CD4-positive, alpha-beta T cell treated with Interleukin-1 beta for 1 hour (primary cell): ENCODE results near the gene PAIP1.
"Not testable (repeated sequence)": the region's sequence is repeated elsewhere in the genome, so short reads cannot be mapped to it uniquely, and the experiment has no call there.

ENCODE experiments used
- DNase-seq, 2 donors: peaks; one replicate each; pipeline ENCODE4 v3.0.0-alpha.2; 2020 to 2022

Gene PAIP1

GRCh38 chr5:43556857-43557542 lies at the start of gene PAIP1:
Gene PAIP1 (minus strand): TSS chr5:43557077. CDS start chr5:43556846, 231 bp downstream.
- peak; percentile 85 to 86 for DNase-seq

GRCh38 chr5:43606351-43606750 lies 49.5 kb upstream of the PAIP1 start:
- DNase-seq = no peak

DNA sequence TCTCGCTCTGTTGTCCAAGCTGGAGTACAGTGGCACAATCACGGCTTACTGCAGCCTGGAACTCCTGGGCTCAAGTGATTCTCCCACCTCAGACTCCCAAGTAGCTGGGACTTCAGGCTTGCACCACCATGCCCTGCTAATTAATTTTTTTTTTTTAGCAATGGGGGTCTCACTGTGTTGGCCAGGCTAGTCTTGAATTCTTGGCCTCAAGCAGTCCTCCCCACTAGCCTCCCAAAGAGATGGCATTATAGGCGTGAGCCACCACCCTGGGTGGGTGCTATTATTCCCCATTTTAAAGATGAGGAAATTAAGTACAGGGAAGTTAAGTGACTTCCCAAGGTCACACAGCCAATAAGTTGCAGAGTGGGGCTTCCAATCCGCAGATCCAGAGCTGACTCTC lies 47.8 kb upstream of the PAIP1 start:
- DNase-seq = no peak

DNA sequence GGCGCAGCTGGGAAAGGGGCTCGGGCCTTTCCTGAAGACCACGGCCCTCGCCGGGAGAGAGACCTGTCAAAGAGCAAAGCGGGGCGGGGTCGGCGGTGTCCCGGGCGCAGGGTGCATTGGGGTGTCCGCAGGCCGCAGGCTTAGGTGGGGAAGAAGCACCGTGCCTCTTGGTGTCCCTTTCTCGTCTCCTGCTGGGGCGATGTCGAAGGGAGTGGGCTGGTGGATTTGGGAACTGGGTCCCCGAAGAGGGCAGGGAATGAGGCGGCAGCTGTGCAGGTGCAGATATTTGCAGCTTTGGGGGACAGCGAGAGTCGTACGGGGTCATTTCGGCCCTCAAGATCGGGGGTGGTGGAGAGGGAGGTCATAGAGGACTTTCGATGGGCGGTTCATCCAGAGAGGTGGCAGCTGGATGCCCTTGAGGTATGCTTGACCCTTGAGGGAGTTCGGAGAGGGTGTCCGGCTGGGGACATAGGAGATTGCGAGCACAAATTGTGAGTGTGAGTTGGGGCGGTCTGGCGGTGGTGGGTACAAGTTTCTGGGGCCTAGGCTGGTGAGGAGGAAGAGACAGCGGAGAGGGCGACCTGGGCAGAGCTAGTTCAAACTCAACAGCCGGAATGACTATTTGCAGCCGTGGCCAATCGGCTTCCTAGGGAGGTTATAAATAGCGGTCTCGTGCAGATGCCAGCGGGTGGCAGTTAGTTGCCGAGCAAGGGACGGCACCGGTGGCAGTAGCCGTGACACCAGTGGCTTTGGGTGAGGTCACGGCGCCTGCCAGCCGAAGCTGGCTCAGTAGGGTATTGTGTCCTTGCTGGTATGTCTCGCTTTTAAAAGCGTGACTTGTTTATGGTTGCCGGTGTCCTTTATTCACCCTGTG lies 46.7 kb upstream of the PAIP1 start:
- DNase-seq = peak; percentile 78 to 81

DNA sequence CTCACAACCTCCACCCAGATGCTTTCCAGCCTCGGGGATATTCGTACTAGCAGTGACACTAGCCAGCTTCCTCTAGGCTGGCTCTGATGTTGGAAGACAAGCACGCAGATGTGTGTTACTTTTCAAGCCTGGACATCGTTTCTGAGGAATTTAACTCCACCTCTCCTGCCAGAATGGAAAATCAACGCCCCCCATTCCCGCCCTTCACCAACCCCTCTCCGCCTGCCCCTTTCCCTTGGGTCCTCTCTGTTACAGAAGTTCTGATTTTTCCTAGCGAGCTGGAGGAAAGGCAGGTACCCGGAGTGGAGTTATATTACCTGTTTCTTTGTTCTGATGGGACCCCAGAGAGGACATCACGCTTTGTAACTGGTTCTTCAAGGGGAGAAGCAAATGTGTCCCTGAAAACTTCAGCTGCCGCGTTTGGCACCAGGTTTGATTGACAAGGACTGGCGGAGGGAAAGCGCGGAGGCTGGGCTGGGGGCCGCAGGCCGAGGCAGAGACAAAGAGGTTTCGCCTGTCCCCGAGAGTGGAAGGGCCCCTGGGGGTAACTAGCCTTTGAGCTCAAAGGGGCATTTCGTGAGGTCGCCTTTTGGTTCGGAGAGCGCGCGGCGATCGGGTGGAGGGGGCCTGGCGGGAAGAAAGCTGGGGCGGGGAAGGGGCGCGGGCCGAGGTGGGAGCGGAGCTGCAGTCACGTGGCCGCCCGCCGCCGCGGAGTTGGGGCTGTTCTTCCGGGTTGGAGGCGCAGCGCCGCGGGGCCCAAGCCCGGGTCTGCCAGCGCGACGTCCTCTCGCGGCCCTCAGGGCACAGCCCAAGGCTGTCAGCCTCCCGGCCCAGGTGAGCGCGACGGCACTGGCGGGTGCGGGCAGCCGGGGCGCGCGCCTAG lies 45.8 kb upstream of the PAIP1 start, which contains the start of gene NNT:
Gene NNT (plus strand): TSS at position 720 of the 883 bp plus-strand sequence. CDS start 6,016 bp downstream, outside the sequence.
- DNase-seq = peak; percentile 72 to 74

DNA sequence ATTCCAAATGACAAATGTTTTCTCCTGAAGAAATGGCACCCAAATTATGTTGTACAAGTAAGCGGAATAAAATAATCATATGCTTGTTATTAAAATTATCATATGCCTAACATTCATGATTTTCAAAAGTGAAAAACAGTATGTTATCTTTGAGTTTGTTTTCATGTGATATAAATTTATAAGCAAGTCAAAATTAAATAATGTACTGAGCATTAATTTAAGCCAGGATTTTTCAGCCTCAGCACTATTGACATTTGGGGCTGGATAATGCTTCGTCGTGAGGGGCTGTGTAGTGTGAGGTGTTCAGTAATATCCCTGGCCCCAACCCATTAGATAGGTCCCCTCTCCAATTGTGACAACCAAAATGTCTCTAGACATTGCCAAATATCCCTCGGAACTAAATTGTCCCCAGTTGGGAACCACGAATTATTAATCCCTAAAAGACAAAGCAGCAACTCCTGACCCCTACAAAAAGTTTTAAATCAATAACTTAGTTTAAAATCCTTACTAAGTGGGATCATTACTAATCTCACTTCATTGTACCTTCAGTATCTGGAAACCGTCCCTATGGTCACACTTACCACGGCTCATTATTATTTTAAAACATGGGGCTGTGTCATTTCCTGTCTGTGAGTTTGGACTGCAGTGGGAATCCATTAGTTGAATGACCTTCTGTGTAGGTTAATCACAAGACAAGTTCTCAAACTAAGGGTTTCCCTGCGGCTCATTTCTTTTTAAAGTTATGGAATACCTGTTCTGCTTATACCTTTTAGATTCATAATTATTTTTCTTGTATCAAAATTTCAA lies 44.8 kb upstream of the PAIP1 start:
- DNase-seq = peak in 1 of 2 donors; percentile 8

DNA sequence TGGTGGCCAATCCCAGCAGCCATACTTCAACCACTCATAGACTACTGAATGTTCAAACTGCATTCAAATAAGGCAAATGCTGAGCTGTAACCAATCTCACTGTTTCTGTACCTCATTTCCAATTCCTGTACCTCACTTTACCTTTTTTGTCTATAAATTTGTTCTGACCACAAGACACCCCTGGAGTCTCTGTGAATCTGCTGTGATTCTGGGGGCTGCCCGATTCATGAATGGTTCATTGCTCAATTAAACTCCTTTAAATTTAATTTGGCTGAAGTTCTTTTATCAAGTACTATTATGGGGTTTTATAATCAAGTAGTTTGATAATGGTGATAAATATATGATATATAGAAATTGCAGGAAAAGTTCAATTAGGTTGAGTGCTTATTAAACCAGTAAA lies 42.0 kb upstream of the PAIP1 start:
- DNase-seq = not testable (repeated sequence)

DNA sequence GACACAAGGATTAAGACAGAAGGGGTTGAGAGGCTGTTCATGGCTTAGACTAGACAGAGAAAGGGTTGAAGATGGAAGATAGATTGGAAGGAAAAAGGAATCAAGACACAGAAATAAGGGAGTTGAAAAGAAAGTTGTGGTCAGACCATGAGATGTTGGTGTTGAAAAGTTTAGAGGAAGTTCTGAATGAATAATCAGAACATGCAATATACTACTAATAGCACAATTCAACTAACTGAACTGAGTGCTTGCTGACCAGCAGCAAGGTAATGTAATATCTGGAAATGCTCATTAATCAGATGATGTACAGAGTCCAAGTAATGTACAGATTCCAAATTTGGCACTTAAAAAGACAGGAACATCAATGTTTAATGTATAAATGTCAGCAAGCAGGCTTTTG lies 35.5 kb upstream of the PAIP1 start:
- no peak for DNase-seq

DNA sequence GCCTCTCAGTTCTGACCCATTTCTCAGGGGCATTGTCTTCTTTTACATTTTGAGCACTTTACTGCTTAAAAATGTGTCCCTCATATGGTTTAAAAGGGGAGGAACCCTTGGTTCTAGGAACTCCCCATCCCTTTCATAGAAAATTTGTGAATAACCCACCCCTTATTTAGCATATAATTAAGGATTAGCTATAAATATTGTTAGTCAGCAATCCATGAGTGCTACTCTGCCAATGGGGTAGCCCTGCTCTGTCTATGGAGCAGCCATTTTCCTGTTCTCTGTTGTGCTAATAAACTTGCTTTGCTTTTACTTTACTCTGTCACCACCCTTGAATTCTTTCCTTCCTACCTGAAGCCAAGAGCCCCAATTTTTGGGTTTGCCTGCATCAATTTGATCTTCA lies 33.8 kb upstream of the PAIP1 start:
- DNase-seq = no peak

DNA sequence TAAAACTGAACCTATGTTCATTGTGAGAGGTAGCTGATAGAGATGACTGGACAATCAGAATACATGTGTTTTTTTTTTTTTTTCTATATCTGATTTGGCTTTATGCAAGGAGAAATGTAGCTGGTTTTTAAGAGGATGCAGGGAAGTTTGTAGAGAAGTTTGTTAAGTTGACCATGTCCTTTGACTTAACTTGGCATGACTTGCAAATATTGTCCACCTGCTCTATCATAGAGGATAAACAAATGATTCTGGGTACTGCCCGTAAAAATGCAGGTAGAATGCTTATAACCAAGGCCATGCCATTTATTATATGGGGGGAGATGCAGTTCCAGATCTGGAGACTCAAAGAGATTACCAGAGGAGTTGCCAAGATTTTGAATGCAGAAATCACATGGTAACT lies 32.4 kb upstream of the PAIP1 start:
- DNase-seq = no peak

DNA sequence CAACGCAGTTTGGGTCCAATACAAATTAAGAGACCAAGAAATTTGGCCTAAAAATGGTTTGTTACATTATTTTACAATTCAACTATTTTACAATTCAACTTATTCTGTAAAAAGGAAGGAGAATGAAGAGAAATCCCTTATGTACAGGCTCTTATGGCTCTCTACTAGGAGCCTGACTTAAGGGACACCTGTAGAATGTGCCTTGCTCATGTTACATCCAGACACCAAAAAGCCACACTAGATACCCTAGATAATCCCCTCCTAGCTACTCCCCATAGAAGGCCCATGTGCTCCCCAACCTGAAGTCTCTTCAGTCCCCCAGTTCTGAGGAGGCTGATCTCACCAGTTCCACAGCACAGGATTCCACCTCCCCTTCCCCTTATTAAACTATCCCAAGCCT lies 32.0 kb upstream of the PAIP1 start:
- no peak for DNase-seq

- no peak for DNase-seq
Observed at GRCh38 chr5:43584166-43584699, 27.4 kb upstream of the PAIP1 start.

DNA sequence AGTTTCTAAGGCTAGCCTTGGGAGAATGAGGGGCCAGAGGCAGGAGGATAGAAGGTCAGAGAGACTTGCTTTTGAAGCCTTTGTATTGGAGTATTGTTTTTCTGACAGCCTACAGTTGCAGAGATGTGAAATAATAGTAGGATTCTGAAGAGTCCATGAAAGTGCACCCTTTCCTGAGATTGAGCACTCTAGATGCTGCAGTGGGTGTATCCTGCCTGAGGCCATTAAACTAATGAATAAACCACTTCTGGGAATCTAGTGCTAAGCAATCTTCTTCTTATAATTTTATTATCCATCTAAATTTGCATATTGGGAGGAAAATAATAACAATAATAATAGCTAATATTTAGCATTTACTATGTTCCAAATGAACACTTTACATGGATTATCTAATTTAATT lies 26.8 kb upstream of the PAIP1 start:
- no peak for DNase-seq

- no peak for DNase-seq
Observed at GRCh38 chr5:43582082-43583005, 25.5 kb upstream of the PAIP1 start.

DNA sequence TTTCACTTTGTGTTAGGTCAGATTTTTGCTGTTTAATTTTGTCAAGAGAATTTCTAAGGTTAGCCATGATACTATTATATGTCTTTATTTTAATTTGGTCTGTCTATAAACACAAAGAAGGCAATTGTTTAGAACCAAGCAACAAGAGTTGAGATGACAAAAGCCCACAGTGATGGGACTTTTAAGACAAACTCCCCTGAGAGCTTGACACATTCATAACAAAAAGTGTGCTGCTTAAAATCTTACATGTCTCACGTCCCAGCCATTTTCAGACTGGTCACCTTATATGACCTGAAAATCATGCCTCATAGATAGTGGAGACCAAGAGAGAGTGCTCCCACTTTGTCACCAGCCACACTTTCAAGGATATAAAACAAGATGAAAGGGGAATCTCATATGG lies 24.5 kb upstream of the PAIP1 start:
- no peak for DNase-seq

DNA sequence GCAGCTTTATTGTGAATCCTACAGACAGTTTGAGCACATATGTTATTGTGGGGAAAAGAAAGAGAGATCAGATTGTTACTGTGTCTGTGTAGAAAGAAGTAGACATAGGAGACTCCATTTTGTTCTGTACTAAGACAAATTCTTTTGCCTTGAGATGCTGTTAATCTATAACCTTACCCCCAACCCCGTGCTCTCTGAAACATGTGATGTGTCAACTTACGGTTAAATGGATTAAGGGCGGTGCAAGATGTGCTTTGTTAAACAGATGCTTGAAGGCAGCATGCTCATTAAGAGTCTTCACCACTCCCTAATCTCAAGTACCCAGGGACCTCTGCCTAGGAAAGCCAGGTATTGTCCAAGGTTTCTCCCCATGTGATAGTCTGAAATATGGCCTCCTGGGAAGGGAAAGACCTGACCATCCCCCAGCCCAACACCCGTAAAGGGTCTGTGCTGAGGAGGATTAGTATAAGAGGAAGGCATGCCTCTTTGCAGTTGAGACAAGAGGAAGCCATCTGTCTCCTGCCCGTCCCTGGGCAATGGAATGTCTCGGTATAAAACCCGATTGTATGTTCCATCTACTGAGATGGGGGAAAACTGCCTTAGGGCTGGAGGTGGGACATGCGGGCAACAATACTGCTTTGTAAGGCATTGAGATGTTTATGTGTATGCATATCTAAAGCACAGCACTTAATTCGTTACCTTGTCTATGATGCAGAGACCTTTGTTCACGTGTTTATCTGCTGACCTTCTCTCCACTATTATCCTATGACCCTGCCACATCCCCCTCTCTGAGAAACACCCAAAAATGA lies 23.7 kb upstream of the PAIP1 start:
- DNase-seq = not testable (repeated sequence)

DNA sequence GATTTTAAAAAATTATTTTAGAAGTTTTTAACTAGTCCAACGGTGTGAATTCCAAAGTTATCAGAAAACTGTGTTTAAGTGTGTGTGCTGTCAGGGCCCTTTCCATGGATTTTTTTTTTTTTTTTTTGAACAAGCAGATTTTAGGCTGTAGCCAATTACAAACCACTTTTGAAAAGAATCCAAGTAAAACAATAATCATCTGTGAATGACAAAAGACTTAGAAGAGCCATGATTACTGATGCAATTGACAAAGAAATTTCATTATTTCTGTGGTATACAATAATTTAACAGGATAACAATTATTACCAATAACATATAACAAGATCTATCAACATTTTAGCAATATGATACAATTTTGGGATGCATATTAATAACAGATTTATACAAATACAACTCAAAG lies 16.2 kb upstream of the PAIP1 start:
- DNase-seq = no peak

DNA sequence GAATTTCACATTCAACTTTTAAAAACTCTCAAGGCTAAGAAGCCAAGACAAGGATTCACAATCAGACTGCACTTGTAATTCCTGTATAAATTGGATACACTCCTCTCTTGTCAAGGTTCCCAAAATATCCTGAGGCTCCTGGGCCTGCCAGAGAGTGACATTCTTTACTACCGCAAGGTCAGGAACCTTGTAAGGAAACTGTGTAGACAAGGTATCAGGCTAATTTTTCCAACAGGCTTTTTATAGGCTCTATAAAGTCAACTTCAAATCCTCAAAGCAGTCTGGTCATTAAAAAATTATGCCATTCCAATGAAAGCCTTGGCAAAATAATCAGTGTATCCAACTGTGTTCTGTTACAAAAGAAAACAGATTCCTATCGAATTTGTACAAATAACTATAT lies 15.5 kb upstream of the PAIP1 start:
- no peak for DNase-seq

GRCh38 chr5:43571237-43571636 lies 14.4 kb upstream of the PAIP1 start:
- no peak for DNase-seq
